Eye (tissue), 1 donor: ENCODE data around the gene PDE11A.
A peak's percentile ranks its signal among the peaks of the same experiment; 100 is the strongest.

Experiments
- DNase-seq: peaks from one replicate; pipeline ENCODE4 v3.0.0-alpha.2; 2015

PDE11A gene

GRCh38 chr2:177756336-177756735 is 316.2 kb downstream of the PDE11A start:
- no peak for DNase-seq

GRCh38 chr2:177754492-177754873 is 318.1 kb downstream of the PDE11A start:
- peak; percentile 30 for DNase-seq

- peak; percentile 86 for DNase-seq
Measured at GRCh38 chr2:177753682-177754491, 318.7 kb downstream of the PDE11A start.

GRCh38 chr2:177748360-177748759 is 324.2 kb downstream of the PDE11A start:
- DNase-seq, result no peak

- no peak for DNase-seq
Measured at GRCh38 chr2:177747384-177747783, 325.2 kb downstream of the PDE11A start.

GRCh38 chr2:177746358-177746757 is 326.2 kb downstream of the PDE11A start:
- no peak for DNase-seq

- no peak for DNase-seq
Measured at GRCh38 chr2:177745531-177745930, 327.0 kb downstream of the PDE11A start.

- DNase-seq, result no peak
Measured at GRCh38 chr2:177742851-177743250, 329.7 kb downstream of the PDE11A start.

GRCh38 chr2:177741866-177742265 is 330.7 kb downstream of the PDE11A start:
- DNase-seq, result no peak

GRCh38 chr2:177740700-177741099 is 331.9 kb downstream of the PDE11A start:
- peak; percentile 65 for DNase-seq

- DNase-seq, result no peak
Measured at GRCh38 chr2:177738461-177739235, 333.9 kb downstream of the PDE11A start.

GRCh38 chr2:177735318-177735803 is 337.2 kb downstream of the PDE11A start:
- no peak for DNase-seq

- no peak for DNase-seq
Measured at GRCh38 chr2:177733322-177733855, 339.2 kb downstream of the PDE11A start.

- no peak for DNase-seq
Measured at GRCh38 chr2:177731384-177731783, 341.2 kb downstream of the PDE11A start.

- DNase-seq, result no peak
Measured at GRCh38 chr2:177730792-177731191, 341.8 kb downstream of the PDE11A start.

GRCh38 chr2:177730363-177730762 is 342.2 kb downstream of the PDE11A start:
- no peak for DNase-seq

- peak; percentile 28 for DNase-seq
Measured at GRCh38 chr2:177728920-177729319, 343.7 kb downstream of the PDE11A start.

- DNase-seq, result no peak
Measured at GRCh38 chr2:177728399-177728765, 344.2 kb downstream of the PDE11A start.

- no peak for DNase-seq
Measured at GRCh38 chr2:177727577-177728398, 344.8 kb downstream of the PDE11A start.

- DNase-seq, result no peak
Measured at GRCh38 chr2:177726931-177727348, 345.6 kb downstream of the PDE11A start.

- peak; percentile 92 for DNase-seq
Measured at GRCh38 chr2:177724398-177725287, 347.9 kb downstream of the PDE11A start.

GRCh38 chr2:177723235-177723634 is 349.3 kb downstream of the PDE11A start:
- DNase-seq, result no peak
